HG02884 (cell line): ENCODE results near the gene ZNF277.
"Not testable (repeated sequence)": the region's sequence is repeated elsewhere in the genome, so short reads cannot be mapped to it uniquely, and the experiment has no call there.

Experiments used
- ATAC-seq: cut with Tn5 transposase; IDR thresholded peaks from one replicate; pipeline ENCODE4 v1.9.1; 2021; ENCODE audit warnings: mild to moderate bottlenecking, moderate library complexity; ENCODE audit not compliant: unreplicated experiment

Gene ZNF277

GRCh38 chr7:112286250-112287086 lies 80.0 kb downstream of the ZNF277 start:
- no peak for ATAC-seq

- ATAC-seq = no peak
These were observed 81.8 kb downstream of the ZNF277 start for GRCh38 chr7:112288301-112288700.

GRCh38 chr7:112290065-112290464 lies 83.6 kb downstream of the ZNF277 start:
- no peak for ATAC-seq

- ATAC-seq = no peak
These were observed 85.7 kb downstream of the ZNF277 start for GRCh38 chr7:112292162-112292561.

GRCh38 chr7:112293416-112293815 lies 86.9 kb downstream of the ZNF277 start:
- ATAC-seq = no peak

- no peak for ATAC-seq
These were observed 89.9 kb downstream of the ZNF277 start for GRCh38 chr7:112296432-112296831.

- no peak for ATAC-seq
These were observed 91.2 kb downstream of the ZNF277 start for GRCh38 chr7:112297681-112298080.

- no peak for ATAC-seq
These were observed 92.1 kb downstream of the ZNF277 start for GRCh38 chr7:112298543-112299100.

GRCh38 chr7:112300072-112300471 lies 93.6 kb downstream of the ZNF277 start:
- ATAC-seq = no peak

GRCh38 chr7:112300831-112301407 lies 94.4 kb downstream of the ZNF277 start:
- no peak for ATAC-seq

- no peak for ATAC-seq
These were observed 96.1 kb downstream of the ZNF277 start for GRCh38 chr7:112302566-112302965.

GRCh38 chr7:112306903-112307302 lies 100.4 kb downstream of the ZNF277 start:
- no peak for ATAC-seq

- ATAC-seq = no peak
These were observed 101.0 kb downstream of the ZNF277 start for GRCh38 chr7:112307506-112307905.

- no peak for ATAC-seq
These were observed 102.5 kb downstream of the ZNF277 start for GRCh38 chr7:112308974-112309373.

- not testable (repeated sequence) for ATAC-seq
These were observed 110.3 kb downstream of the ZNF277 start for GRCh38 chr7:112316803-112317202.

GRCh38 chr7:112322070-112322469 lies 115.6 kb downstream of the ZNF277 start:
- no peak for ATAC-seq

GRCh38 chr7:112327566-112327965 lies 121.1 kb downstream of the ZNF277 start:
- no peak for ATAC-seq

GRCh38 chr7:112331492-112331891 lies 125.0 kb downstream of the ZNF277 start:
- no peak for ATAC-seq

- ATAC-seq = no peak
These were observed 127.9 kb downstream of the ZNF277 start for GRCh38 chr7:112334366-112334765.

- no peak for ATAC-seq
These were observed 129.8 kb downstream of the ZNF277 start for GRCh38 chr7:112336261-112336660.

- no peak for ATAC-seq
These were observed 130.6 kb downstream of the ZNF277 start for GRCh38 chr7:112336936-112337576.

- no peak for ATAC-seq
These were observed 131.4 kb downstream of the ZNF277 start for GRCh38 chr7:112337892-112338291.
